Fibroblast of mammary gland (primary cell): Measurements from ENCODE around the gene ITPR3.

Experiments used
- DNase-seq: peaks from one replicate; pipeline ENCODE4 v3.0.0-alpha.2; 2010; ENCODE audit warnings: low read depth
- H3K4me3 ChIP-seq: 2 replicates; pipeline ENCODE4 v1.5.1; 2011; ENCODE audit warnings: low read depth, mild to moderate bottlenecking, low read length, moderate library complexity; ENCODE audit not compliant: control insufficient read depth
- TF ChIP-seq, protein P1 (sequence below): conservative IDR thresholded peaks from 2 replicates; pipeline ENCODE4 v1.5.1; 2011; ENCODE audit warnings: low read depth, low read length, inconsistent platforms; ENCODE audit not compliant: control insufficient read depth, insufficient read depth

ITPR3 gene

DNA sequence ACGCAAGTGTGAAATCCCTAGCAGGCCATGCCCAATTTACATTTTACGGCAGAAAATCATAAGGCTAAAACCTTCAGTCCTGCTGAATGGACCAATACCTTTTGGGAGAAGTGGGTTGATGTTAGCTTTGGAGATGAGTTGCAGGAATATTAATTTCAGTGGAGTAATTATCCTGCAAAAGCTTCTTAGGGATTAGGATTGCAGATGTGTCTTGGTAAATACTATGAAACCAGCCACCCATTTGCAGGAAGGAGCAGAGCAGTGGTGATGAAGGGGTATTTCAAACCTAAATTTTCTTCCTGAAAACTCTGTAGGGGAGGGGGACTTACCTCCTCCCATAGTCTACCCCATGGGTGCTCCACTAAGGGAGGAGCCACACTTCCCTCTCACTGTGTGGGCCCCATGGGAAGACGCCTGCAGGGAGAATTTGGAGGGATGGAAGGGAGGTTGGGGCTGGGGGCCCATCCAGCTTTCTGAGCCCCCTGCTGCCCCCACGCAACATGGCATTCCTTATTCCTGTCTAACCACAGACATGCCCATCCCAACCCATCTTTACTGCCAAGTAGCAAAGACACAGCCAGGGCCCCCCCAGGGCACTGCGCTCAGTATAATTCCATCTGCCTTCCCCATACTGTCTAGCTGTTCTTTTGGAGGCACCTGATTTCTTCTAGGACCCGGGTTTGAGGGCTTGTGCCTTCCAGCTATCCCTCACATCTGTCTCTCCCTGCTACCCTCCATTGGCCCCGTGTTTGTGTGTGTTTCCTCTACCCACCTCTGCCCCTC lies 105.0 kb downstream of the ITPR3 start:
- TF ChIP-seq, protein P1, sequence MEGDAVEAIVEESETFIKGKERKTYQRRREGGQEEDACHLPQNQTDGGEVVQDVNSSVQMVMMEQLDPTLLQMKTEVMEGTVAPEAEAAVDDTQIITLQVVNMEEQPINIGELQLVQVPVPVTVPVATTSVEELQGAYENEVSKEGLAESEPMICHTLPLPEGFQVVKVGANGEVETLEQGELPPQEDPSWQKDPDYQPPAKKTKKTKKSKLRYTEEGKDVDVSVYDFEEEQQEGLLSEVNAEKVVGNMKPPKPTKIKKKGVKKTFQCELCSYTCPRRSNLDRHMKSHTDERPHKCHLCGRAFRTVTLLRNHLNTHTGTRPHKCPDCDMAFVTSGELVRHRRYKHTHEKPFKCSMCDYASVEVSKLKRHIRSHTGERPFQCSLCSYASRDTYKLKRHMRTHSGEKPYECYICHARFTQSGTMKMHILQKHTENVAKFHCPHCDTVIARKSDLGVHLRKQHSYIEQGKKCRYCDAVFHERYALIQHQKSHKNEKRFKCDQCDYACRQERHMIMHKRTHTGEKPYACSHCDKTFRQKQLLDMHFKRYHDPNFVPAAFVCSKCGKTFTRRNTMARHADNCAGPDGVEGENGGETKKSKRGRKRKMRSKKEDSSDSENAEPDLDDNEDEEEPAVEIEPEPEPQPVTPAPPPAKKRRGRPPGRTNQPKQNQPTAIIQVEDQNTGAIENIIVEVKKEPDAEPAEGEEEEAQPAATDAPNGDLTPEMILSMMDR = no peak
- DNase-seq = no peak
- no peak overlapping the region for H3K4me3 ChIP-seq

DNA sequence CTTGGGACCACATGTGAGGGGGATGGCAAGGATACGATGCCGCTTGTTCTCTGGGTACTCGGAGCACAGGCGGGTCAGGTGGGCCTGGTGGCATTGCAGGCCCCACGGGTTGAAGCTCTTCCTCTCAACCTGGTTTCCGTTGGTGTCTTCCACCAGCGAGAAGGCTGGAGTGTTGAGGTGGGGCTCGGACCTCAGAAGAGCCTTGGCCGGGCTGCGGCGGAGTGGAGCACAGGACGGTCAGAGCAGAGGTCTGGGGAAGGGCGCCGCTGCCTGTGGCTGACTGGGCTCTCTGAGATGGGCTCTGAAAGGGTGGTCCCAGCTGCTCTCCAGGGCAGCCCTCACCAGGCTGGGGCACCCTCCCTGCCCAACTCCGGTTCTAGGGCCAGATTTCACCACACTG lies 105.6 kb downstream of the ITPR3 start:
- H3K4me3 ChIP-seq = no peak overlapping the region
- no peak for DNase-seq
- TF ChIP-seq, protein P1 = no peak

DNA sequence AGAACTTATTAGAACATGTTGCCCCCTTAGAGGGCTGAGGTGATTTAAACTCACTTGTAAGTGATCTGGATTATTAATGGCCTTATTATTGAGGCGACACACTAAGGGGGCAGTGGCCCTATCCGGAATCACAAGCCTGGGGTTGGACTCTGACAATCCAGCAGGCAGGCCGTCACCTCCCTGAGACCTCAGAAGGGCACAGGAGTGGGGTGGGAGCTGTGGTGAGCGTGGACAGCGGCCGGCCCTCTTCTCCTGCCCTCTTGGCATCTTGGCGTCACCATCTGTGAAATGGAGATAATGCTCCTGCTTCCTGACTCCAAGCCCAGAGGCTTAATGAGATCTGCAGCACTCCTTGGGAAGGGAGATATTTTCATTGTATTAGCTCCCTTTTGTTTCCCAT lies 106.0 kb downstream of the ITPR3 start:
- TF ChIP-seq, protein P1 = no peak
- H3K4me3 ChIP-seq = no peak overlapping the region
- no peak for DNase-seq

DNA sequence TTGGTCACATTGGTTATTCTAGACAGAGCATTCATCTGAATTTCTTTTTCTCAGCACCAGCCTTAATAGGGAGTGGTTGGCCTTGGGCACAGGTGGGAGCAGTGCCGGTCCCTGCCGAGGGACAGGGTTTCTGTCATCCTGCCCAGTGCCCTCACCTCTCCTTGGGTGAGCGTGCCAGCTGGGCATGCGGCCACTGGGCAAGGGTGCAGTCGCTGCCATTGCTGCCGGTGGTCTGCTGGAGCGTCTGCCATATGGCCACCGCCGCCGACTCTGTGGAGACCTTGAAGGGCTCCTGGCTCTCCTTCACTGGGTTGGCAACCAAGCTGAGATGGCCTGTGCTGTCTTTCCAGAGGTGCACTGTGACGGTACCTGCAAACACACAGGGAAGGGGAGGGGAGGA lies 106.8 kb downstream of the ITPR3 start:
- no peak overlapping the region for H3K4me3 ChIP-seq
- TF ChIP-seq, protein P1 = no peak
- DNase-seq = no peak

DNA sequence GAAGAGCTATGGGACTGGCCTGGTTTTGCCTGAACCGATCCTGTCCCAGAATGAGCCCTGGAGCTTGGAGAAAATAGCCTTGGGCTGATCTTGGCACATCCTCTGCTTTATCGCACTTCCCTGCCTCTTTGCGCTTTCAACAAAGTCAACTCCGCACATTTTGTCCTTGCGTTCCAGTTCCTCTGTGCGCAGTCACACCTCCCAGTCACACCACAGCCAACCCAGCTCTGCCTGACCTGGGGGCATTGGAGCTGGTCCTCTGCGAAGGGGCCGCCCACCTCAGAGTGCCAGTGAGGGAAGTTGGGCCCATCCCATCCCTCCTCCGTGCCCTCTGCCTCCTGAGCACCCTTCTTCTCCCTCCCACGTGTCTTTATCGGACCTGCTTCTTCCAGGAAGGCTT lies 107.3 kb downstream of the ITPR3 start:
- DNase-seq = no peak
- TF ChIP-seq, protein P1 = no peak
- no peak overlapping the region for H3K4me3 ChIP-seq

DNA sequence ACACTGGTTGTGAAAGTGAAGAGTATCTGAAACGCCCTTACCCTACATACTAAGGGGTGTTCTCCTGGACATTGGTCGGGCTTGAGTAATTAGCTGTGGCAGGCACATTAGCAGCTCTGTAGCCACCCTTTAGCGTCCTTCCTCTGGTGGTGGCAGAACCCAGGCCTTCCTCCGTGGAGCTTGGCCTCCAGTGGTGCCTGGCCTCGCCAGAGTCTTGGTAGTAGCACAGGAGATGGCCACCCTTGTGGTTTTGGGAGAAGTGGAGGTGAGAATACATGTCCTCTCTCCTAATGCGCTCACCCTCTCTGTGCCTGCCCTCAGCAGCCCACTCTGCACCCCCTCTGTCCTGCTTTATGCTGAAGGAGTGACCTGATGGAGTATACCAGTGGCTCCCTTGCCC lies 107.9 kb downstream of the ITPR3 start:
- TF ChIP-seq, protein P1 = no peak
- DNase-seq = no peak
- no peak overlapping the region for H3K4me3 ChIP-seq
